ENCODE measurements around the gene C11orf21.

The C11orf21 gene

DNA sequence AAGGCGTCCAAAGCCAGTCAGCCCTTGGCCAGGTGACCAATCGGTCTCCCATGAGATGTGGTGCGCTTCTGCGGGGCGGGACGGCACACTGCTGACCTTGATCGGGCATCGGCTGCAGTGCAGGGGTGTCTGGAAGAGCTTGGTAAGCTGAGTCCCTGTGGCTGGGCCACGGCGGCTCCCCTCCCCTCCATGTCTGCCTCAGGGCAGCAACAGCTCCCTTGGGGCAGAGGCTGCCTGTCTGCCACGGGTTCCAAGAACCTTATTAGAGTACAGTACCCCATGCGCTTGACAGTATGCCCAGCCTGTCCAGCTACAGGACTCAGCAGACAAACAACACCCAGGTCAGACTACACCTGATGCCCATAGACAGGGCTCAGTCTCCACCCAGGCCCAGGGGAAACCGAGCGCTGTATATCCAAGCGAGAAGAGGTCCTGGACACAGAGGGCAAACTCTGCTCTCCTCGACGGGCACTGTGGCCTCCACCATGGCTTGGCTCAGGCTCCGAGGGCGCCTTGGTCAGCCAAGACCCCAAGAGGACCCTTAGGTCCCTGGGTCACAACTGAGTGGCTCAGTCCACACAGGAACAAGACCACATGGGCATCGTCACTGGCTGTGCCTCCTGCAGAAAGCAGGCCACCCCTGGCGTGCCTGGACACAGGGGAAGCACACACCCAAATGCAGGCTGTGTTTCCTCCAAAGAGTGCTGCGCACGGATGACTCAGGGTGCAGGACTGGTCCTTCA lies 19.0 kb upstream of the C11orf21 start:
- DNase-seq (ENCODE audit: low spot score) = no peak

DNA sequence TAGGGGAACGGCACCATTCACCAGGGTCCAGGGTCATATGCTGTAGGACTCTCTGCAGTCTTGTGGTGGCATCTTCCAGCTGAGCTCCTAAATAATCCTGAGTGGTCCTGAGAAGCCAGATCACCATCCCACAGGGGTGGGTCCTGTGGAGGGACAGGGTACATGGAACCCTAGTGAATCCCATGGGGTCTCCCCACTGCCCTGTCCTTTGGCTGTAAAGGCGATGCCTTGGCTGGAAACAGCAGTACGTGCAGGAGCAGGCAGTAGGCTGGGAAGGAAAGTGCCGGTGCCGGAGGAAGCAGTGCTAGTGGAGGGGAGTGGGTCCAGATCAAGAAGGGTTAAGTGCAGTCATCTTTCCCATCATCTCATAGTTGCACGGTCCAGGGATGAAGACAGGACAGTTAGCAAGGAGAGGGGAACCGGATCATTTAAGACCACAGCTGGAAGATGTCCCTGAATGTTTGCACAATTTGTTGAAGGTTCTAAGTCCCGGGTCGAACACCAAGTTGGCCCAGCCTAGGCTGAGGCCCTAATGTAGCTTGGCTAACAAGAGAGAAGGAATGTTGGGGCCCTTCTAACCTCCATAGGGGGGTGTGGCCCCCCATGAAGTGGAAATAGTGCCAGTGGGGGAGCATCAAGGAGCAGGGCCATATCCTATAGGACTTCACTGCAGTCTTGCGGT lies 18.2 kb upstream of the C11orf21 start:
- no peak for DNase-seq (ENCODE audit: low spot score)

DNA sequence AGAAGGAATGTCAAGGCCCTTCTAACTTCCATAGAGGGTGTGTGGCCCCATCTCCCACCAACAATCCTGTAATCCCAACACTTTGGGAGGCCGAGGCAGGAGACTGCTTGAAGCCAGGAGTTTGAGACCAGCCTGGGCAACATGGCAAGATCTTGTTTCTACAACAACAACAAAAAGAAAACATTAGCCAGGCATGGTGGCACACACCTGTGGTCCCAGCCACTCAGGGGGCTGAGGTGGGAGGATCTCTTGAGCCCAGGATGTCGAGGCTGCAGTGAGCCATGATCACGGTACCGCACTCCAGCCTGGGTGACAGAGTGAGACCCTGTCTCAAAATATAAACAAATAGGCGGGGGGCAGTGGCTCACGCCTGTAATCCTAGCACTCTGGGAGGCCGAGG lies 17.0 kb upstream of the C11orf21 start:
- no peak for DNase-seq (ENCODE audit: low spot score)

- DNase-seq (ENCODE audit: low spot score) = no peak
Measured at GRCh38 chr11:2318123-2318522, 16.4 kb upstream of the C11orf21 start.

DNA sequence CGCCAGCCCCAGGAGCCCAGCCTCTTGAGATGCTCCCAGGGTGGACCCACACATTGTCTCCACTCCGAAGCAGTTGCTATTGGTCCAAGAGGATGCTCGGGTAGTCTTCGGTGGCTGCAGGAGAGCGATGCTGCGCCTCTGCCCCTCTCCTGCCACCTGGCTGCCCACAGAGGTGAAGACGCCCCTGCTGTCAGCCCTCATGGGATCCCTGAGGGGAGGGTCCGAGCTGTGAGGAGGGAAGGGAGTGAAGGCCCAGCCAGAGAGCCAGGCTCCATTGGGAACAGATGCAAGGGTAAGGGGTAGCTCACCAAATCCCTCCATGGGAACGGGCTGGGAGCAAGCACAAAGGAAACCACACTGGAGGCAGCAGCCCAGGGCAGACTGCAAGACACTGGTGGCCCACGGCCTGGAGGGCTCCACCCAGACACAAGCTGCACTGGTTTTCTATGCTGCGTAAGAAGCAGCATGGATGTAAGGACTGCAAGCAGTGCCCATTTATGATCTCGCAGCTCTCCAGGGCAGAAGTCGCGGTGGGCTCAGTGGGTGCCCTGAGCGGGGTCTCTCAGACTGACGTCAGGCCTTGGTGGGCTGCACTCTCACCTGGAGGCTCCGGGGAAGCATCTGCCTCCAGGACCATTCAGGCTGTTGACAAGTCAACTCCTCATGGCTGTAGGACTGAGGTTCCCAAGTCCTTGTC lies 15.8 kb upstream of the C11orf21 start:
- DNase-seq (ENCODE audit: low spot score) = no peak

DNA sequence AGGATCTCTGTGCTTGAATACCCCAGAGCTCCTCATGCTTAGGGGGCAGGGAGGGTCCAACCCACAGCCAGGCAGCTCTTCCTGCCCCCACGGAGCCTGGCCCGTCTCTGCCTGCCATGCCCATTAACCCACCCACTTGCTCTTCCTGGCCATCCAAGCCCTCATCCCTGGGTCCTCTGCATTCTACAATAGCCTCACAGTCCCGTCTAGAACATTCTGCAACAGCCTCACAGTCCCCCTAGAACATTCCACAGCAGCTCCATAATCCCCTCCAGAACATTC lies 15.2 kb upstream of the C11orf21 start:
- no peak for DNase-seq (ENCODE audit: low spot score)

- DNase-seq (ENCODE audit: low spot score) = no peak
Measured at GRCh38 chr11:2316169-2316962, 14.6 kb upstream of the C11orf21 start.

- DNase-seq (ENCODE audit: low spot score) = no peak
Measured at GRCh38 chr11:2315395-2316168, 13.9 kb upstream of the C11orf21 start.

- no peak for DNase-seq (ENCODE audit: low spot score)
Measured at GRCh38 chr11:2314525-2315394, 13.0 kb upstream of the C11orf21 start.

- DNase-seq (ENCODE audit: low spot score) = no peak
Measured at GRCh38 chr11:2314136-2314524, 12.4 kb upstream of the C11orf21 start.

GRCh38 chr11:2313051-2313951 lies 11.6 kb upstream of the C11orf21 start:
- no peak for DNase-seq (ENCODE audit: low spot score)

DNA sequence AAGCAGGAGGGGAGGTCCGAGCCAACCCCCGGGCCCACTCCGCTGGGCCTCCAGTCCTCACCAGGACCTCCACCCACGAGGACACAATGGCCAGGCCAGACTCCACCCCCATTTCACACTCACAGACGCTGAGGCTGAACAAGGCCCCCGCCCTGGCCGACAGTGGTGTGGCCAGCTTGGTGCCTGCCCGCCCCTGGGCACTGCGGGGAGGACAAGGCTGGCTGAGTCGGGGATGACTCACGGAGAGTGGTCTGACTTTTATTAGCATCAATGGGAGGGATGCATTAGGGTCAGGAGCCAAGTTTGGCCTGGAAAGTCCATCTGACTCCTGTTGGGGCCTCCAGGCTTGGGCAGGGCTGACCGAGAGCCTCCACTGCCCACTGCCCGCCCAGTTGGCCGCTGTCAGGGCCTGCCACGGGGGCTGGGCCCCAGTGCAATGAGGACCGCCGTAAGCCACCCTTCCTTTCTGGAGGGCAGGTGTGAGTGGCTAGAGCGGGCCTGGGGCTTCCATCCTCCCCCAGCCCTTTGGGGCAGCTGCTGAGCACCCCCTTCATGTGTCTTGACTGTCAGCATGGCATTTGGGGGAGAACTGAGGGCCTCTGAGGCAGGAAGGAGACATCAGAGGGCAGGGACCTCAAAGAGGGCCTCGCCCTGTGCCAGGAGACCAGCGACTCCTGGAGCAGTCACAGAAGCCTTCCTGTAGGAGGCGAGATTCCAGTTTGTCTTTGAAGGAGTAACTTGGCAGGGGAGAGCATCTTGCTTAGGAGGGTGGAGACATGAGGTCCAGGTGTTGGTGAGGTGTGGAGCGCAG lies 10.7 kb upstream of the C11orf21 start:
- no peak for DNase-seq (ENCODE audit: low spot score)

- no peak for DNase-seq (ENCODE audit: low spot score)
Measured at GRCh38 chr11:2311353-2312133, 9.8 kb upstream of the C11orf21 start.

GRCh38 chr11:2310786-2311352 lies 9.2 kb upstream of the C11orf21 start:
- DNase-seq (ENCODE audit: low spot score) = no peak

- no peak for DNase-seq (ENCODE audit: low spot score)
Measured at GRCh38 chr11:2310073-2310785, 8.5 kb upstream of the C11orf21 start.

- no peak for DNase-seq (ENCODE audit: low spot score)
Measured at GRCh38 chr11:2309251-2310072, 7.7 kb upstream of the C11orf21 start.
